Smooth muscle cell of the pulmonary artery (primary cell): ENCODE data around the gene AMER3. TPM values are rescaled to one million over a fixed set of nuclear protein-coding genes. Genes with fewer than 3 reads are reported as not detected.

ENCODE experiments used
- total RNA-seq: library from RNA; depleted of rRNA; stranded (reverse); fragments of >200 nt; gene quantifications from 2 replicates; pipeline ENCODE4 v1.2.3, GENCODE V29; 2014

Gene AMER3
- not detected in 2 replicates for total RNA-seq

GRCh38 chr2:130755256-130756052 is at the start of gene AMER3:
Gene AMER3 (plus strand): TSS chr2:130755540. CDS start chr2:130762073, 6,533 bp downstream.

GRCh38 chr2:130728549-130729316 is 26.6 kb upstream of the AMER3 start, which contains the start of gene GPR148:
Gene GPR148 (plus strand): TSS chr2:130729070. CDS start chr2:130729152, 82 bp downstream.

Other genes with a start within 250 kb of the AMER3 start
- gene POTEI, start 246.2 kb upstream of the AMER3 start, total RNA-seq: not detected in 2 replicates
- not detected in 2 replicates for gene CFC1B, start 234.3 kb upstream of the AMER3 start, total RNA-seq
- gene CFC1, start 156.0 kb upstream of the AMER3 start, total RNA-seq: not detected in 2 replicates
- gene POTEJ, start 144.1 kb upstream of the AMER3 start, total RNA-seq: not detected in 2 replicates
- 0.07 TPM in 1 of 2 replicates, not detected in the other for gene GPR148, start 26.5 kb upstream of the AMER3 start, total RNA-seq
- gene ARHGEF4, start 81.4 kb downstream of the AMER3 start, total RNA-seq: 4.7 and 13.2 TPM in 2 replicates